Inflammatory macrophage treated with lipopolysaccharide for 1 hour (primary cell): ENCODE results near the gene ZBTB17.

ENCODE experiments used
- DNase-seq, 2 donors: peaks; one replicate each; pipeline ENCODE4 v3.0.0-alpha.2; 2020 to 2022

Gene ZBTB17

DNA sequence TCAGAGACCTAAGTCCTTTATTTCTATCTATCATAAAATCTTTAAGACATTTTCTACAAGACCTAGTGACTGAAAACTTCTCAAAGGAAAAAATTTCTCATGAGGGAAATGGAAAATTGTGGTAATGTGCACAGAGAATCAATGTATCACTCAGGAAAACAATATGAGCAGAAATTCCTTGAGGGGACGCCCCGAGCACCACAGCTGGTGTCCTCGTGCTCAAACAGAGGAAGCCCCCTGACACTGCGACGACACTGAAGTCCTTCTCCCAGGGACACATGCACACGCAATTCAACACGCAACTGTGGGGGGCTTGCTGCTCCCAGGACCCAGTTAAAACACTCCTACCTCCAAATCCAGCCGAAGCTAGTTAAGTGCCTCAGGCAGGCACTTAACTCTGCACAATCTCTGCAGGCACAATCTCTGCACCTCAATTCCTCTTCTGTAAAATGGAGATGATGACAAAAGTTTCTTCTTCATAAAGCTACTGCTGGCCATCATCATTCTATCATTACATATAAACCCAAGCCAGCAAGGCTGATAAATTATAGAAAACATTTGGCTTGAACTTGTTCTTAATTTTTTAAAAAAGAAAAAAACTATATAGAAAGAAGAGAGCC, 16.0 kb downstream of the ZBTB17 start:
- DNase-seq: no peak

DNA sequence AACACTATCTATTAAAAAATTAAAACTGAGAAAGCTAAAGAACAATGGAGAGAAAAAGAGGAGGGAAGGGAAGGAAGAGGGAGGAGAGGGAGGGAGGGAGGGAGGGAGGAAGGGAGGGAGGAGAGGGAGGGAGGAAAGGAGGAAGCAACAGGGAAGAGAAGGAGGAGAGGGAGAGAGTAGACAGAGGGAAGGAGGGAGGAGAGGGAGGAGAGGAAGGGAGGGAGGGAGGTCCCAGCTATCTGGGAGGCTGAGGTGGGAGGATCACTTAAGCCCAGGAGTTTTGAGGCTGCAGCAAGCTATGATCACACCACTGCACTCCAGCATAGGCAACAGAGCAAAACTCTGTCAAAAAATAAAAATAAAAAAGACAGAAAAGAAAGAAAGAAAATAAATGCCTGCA, 16.5 kb downstream of the ZBTB17 start:
- DNase-seq: no peak

DNA sequence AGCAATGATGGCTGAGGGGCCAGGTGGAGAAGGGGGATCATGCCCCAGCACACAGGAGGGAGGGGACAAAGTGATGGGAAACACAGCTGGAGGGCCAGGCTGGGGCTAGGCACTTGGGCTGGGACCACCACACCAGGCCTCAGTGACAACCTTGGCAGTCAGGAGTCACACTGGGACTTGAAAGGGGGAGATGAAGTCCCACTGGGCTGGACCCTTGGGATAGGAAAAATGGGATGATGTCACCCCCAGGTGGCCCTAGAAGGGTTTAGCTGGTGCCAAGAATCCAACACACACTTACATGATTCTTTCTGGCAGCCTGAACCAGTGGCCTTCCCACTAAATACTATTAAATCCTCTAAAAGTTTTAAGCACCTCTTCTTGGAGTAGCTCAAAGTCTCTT, 17.1 kb downstream of the ZBTB17 start:
- DNase-seq: no peak

DNA sequence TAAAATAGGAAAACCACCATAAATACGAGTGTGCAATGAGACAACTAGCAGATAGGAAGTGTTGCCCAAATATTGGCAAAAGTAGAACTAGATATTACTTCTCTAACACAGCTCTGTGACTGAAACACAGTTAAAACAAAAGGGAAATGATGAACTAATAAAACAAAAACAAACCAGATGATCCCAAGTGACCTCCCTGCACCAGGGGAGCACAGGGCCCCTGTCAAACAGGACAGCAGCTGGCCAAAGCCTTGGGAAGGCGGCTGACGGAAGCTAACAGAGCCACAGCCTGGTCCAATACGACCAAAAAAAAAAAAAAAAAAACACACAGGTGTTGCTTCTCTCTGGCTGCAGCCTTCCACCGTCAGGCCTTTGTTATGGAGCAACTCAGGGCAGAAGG, 17.8 kb downstream of the ZBTB17 start:
- DNase-seq: no peak

DNA sequence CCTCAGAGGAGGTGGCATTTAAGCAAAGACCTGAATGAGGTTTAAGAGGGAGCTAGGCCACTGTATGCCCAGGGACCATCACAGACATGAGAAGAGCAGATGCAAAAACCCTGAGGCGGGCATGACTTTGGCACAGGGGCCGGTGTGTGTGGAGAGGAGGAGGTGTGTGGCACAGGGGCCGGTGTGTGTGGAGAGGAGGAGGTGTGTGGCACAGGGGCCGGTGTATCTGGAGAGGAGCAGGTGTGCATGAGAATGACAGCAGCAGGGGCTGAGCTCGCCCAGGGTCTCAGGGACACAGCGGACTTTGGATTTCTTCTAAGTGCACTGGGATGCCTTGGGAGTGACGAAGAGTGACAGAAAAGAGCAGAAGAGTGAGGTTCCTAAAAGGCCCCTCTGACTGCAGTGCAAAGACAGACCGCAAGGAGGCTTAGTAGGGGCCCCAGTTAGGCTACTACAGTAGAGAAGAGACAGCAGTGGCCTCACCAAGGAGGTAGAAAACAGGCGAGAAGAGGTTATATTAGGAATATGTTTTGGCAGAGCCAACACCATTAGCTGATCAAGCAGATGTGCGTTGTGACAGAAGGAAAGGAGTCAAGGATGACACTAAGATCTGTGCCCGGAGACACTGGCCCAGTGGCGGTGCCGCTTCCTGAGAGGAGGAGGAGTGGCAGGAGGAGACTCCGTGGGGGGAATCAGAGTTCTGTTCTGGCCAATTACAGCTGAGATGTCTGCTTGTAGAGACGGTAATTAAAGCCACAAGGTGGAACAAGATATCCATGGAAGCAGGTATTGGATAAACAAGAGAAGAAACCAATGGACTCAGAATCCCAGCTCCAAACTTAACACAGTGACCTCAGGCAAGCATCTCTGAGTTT, 18.4 kb downstream of the ZBTB17 start:
- DNase-seq: no peak

DNA sequence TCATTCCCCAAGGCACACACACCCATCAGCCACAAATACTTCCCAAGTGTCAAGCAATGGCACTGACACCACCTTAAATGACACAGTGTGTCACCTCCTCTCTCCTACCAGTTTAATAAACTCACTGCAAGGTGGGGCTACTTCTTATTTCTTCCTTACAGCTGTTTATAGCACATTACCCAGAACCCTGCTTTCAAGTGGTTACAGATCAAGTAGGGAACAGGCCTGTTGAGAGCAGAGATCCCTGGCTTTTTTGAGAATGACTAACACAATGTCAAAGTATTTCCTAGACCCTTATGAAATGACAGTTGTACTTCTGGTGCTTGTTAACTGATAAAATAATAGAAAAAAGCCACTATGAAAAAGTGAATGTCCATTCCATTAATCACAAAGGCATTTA, 19.8 kb downstream of the ZBTB17 start:
- DNase-seq: no peak

DNA sequence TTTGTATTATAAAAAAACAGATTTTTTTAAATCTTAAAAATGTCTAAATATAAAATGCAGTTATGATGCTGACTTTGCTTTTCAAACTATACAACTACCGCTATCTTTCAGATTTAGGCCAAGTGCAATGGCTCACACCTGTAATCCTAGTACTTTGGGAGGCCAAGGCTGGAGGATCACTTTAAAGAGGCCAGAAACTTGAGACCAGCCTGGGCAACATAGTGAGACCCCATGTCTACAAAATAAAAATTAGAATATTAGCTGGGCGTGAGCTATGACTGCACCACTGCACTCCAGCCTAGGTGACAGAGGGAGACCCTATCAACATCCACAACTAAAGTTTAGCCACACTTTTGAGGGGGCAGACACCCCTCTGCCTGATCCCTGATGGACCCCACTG, 20.3 kb downstream of the ZBTB17 start:
- no peak for DNase-seq

DNA sequence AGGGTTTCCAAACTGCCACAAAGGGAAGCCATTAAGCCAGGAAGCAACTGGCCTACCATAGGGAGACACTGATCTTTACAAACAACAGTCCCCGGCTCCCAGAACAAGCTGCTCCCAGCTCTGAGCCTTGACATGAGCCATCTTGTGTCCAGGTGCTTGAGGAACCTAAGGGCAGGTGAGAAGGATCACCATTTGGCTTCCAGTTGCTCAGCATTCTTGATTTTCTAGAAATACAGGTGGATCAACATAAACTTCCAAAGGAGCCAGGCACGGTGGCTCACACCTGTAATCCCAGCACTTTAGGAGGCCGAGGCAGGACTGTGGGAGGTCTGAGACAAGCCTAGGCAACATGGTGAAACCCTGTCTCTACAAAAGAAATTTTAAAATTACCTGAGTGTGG, 21.6 kb downstream of the ZBTB17 start:
- DNase-seq: no peak

DNA sequence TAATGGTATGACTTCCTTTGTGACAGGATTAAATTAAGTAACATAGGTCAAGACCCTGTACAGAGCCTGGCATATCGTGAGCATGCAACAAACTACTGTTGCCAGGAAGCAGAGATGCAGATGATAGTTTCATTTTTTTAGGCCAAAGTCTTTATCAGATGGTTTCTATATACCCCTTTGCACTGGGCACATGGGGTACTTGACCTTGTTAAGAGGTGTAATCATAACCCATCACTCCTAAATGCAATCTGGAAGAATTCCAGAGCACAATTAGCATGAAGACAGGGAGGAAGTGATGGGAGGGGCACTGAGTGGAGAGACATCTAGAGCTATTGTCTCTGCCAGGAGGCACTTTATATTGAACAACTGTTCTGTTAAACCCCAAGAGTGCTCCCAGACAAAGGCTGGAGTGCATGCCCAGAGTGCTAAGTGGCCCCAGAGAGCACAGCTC, 22.1 kb downstream of the ZBTB17 start:
- no peak for DNase-seq

DNA sequence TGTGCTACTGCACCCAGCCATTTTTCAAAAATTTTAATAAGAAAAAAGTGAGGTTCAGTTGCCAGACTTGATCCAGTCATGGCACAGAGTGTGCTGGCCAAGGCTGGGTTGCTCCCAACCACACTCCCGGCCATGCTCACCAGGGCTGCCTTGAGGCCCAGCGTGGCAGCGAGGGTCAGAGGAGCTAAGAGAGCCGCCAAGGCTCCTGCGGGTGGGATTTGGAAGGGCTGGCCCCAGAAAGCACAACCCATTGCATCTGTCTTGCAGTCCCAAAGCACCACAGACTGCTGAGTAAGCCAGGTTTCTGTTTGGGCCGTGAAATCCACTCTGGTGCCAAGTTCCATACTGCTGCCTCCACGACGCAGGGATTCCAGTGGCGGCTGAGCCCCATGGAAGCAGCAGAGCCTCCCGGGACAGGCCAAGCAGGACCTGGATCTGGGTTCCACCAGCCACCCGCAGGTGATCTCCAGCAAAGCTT, 22.6 kb downstream of the ZBTB17 start:
- DNase-seq: no peak

DNA sequence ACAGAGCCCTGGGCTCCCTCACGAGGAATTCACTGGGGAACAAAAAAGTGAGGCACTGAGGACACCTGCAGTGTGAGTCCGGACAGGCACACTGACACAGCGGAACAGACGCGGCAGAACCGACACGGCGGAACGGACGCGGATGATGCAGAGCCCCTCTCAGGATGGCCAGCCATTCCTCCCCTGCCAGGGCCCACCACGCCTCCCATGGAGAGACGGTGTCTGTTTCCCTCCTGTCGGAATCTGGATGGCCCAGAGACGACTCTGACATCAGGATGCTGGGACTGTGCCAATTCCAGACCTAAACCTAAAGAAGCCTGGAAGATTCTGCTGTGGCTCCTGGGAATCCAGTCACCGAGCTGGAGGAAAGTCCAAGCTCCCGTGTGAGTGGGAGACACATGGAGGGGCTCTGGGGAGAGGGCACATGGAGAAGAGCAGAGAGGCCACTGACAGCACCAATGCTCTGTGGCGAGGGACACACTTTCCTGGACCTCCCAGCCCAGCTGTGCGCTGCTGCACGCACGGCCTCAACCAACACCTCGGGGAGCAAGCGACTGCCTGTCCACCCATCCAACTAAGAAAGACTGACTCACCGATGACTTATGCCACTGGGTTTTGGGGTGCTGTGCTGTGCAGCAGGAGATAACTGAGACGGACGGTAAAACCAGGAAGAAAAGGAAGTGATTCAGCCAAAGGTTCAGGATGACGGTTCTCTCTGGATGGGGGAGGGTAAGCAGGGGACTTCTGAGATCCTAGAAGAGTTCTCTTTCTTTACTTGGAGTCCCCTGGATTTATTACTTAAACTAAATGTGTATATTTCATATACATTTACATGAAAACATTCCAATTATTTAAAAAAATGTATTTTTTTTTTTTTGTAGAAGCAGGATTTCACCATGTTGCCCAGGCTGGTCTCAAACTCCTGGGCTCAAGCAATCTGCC, 23.3 kb downstream of the ZBTB17 start:
- DNase-seq: peak; percentile 78 to 89

DNA sequence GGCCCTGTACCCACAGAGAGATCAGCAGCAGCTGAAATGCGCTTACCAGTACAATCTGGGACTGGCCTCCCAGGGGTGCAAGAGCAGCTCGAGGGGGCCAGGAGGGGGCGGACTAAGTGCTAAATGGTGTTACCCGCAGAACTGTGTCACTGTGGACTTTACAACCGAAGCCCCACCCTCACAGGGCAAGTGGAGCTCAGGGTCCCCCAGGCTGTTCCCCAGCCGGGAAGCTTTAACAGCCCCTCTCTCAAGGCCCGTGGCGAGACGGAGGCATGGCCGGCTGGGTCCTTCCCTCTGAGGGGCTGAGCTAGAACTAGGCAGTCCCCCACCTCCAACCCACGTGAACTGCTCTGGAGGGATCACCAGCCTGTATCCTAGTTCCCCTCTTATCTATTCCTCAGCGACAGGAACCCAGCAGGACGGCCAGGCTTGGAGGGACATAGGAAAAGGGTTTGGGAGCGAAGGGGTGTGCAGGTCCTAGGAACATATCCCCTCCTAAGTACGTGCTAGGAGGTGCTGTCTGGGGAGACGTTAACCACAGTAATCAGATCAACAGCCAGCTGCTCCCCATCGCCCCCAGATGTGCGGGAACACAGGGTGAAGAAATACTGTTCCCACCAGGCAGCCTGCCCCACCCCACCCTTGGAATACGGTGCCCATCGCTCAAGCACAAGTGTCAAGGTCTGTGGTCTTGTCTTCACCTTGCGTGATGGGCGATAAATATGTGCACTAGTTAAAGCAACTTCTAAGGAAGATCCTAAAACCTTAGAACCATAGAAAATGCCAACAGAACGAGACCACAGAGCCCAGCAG, 24.4 kb downstream of the ZBTB17 start:
- DNase-seq: no peak

DNA sequence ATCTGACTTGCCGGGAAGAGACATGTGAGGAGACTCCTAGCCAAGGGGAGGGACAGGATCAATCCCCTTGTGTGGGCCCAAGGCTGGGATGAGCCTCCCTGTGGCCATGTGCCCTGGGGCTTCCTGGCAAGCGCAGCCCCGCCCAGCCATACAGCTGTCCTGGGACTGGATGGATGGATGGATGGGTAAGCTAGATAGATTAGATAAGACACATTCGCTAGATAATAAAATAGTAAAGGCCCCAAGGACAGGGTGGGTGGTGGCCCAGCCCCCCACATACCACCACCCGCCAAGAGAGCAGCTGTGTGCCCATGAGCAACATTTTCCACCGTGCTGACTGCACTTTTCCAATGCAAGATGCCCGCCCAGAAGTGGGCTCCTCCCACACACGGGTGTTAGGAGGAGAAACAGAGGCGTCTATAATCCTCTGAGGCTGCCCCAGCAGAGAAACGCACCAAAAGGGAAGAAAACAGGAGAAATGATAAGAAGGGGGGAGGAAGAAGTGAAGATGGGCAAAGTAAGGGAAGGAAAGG, 25.1 kb downstream of the ZBTB17 start:
- DNase-seq: no peak

DNA sequence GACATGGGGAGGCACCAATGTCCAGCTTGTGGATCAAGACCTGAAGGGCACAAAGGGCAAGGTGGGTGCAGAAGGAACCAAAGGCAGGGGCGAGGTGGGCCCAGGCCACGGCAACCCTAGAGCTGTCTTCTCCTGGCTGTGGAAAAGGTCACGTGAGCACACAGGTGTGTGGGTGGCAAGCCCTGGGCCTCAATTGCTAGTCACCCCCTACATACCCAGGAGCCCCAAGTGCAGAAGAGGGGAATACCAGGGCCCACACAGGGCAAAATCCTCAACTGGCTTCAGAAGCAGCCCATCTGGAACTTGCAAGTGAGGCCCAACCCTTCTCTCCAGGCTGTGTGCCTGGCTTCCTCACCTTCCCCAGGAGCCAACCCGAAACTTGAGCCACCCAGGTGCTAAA, 25.6 kb downstream of the ZBTB17 start:
- DNase-seq: peak in 1 of 2 donors; percentile 65

DNA sequence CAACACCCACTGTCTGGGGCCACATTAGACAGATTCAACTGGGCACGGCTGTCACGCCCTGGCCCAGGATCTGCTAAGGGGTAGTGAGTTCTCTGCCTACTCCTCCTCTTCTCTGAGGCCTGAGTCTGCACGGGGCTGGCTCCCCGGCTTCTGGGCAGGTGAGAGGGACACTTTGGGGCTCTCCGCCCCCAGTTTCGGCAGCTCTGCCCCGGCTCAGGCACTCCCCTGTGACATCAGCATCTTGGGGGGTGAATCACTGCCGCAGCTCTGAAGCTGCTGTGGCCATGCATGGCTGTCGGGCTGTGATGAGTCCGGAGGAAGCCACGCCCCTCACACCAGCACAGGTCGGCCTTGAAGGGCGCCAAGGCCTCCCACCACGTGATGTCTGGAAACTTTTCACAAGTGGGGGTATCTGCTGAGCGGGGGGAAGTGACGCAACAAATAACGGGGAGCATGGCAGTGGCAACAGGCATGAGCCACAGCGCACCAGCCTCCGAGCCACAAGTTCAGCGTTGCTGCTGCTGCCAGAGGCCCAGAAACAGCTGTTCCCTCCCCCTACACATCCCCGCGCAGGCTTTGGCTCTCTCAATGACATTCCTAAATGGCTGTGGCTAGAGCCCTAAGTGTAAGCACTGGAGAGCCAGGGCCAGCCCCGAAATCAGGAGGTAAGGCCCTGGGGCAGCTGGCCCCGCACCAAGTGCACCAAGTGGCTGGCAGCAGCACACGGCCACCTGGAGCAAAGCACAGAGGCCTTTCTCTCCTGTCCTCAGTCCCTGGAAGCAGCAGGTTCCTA, 26.3 kb downstream of the ZBTB17 start:
- peak; percentile 93 to 97 for DNase-seq

DNA sequence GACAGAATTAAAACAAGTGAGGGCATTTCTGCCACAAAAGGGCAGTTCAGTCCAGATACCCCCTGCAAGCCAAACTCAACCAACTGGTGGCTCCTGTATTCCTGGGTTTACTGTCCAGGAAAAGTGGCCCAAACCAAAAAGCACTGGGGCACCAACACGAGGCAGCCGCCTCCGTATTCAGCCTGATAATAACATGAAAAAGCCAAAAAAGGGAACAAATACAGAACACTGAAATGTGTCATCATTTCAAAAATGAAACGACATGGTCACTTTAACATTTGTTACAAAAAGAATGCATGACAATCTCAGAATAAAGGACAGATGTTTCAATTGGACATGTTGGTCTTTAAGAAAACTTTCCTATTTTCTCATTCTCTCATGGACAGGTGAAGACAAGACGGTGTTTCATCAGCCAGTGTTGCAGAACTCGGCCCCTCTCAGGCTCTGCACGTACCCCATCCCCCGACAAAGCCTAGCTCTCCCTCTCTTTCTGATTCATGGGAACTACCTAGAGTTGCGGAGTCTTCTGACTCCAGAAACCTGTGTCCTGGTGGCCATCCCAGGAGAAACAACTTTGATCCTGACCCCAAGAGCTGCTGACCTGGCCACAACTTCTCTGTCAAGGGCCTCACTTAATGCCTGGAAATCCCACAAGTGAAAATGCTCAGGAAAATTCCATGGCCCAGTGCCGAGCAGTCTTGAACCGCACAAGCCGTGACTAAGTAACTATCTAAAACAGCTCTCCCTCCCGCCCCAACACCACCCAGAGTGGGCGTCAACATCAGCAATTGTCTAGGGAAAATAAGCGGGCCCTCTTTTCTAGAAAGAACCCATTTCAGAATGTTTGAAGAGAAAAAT, 27.1 kb downstream of the ZBTB17 start:
- peak; percentile 69 to 80 for DNase-seq

DNA sequence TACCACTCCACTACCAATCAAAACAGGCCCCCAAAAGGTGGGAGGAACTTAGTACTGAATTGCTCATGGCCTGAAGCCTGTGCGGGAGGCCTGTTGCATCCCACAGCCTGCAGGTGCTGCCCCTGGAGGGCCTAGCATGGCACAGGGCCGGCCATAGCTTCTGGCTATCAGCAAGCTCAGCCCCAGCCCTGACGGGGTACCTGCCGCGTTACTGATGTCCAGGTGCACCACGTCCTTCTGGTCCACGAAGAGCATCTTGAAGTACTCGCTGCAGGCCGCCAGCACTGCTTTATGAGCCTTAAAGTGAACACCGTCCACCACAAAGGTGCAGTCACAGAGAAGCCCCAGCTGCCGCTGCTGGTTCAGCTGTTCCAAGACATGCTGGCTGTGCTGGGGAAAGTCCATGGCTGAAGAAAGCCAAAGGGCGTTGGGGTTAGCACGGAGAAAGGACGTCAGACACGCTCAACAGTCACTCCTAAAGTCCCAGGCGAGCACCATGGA, 27.8 kb downstream of the ZBTB17 start:
- DNase-seq: no peak

DNA sequence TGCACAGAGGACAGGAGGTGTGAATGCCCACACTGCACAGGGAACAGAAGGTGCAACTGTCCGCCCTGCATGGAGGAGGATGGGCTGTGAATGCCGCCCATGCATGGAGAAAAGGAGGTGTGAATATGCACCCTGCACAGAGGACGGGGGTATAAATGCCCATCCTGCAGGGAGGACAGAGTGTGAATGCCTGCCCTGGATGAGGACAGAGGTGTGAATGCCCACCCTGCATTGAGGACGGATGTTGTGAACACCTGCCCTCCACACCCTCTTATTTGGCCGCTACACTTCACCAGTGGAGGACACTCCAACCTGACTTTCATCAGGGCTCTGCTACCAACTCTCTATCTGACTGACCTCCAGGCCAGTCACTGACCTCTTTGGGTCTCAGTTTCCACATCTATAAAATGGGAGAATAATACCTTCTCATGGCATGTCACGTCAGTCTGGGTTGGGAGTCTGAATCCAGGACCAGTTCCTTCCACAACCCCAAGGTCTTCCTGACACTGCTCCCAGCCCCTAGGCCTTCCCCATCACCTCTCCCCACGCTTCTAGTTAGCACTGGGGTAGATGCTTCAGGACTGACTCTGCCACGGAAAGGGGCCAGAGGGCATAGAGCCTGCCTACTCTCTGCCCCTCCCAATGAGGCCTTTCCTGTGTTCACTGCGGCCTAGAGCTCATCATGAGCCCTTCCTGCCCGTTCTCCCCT, 28.4 kb downstream of the ZBTB17 start:
- no peak for DNase-seq
